CMK (cell line): Measurements from ENCODE around the gene HMCES.
A peak's percentile ranks its signal among the peaks of the same experiment; 100 is the strongest.
"Not testable (repeated sequence)": the region's sequence is repeated elsewhere in the genome, so short reads cannot be mapped to it uniquely, and the experiment has no call there.

Experiments
- DNase-seq: peaks from one replicate; pipeline ENCODE4 v3.0.0-alpha.2; 2010; ENCODE audit warnings: low read depth

Gene HMCES

GRCh38 chr3:129257609-129258008, 21.1 kb upstream of the HMCES start:
- DNase-seq: no peak

GRCh38 chr3:129259612-129260477, 18.8 kb upstream of the HMCES start:
- DNase-seq: no peak

- DNase-seq: no peak
Observed at GRCh38 chr3:129260606-129261005, 18.1 kb upstream of the HMCES start.

DNA sequence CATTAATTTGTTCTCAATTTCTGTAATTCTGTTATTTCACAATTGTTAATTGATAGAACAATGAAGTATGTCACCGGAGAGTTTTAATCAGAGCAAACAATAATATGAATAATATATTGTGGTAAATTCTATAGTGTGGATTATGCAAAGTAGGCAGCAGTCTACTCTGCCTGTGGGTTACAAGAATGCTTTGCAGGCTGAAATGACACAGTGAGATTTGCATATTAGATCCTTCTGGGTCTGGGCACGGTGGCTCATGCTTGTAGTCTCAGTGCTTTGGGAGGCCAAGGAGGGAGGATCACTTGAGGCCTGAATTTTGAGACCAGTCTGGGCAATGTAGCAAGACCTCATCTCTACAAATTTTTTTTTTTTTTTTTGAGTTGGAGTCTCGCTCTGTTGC, 16.8 kb upstream of the HMCES start:
- no peak for DNase-seq

DNA sequence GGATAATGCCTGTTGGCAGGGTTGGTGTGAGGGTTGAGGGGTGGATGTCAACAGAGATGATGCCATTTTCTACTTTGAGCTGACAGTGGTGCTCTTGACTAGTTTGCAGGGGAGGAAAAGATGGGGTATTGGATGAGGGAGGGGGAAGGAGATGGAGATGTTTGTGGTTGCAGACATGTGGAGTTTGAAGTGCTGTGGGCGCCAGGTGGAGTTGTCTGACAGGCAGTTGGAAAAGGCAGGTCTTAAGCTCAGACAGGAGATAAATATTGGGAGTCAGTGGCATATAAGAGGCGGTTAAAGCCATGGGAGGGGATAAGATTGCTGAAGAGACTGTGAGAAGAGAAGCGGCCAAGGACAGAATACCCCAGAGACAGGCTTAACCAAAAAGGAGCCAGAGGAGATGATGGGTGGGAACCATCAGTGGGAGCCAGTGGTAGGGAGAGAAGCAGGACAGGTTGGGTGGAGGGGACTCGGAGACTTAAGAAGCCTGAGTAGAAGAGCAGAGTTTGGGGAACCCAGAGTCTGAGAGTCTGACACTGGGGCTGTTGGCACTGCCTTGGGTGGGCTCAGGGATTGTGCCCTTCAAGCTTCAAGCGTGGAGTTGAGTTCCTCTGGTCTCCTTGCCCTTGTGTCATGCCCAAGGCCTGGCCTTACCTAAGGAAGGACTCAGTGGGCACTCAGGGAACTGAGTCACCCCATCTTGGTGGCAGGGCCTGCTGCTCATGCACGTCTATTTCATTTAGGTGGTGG, 15.3 kb upstream of the HMCES start:
- no peak for DNase-seq

DNA sequence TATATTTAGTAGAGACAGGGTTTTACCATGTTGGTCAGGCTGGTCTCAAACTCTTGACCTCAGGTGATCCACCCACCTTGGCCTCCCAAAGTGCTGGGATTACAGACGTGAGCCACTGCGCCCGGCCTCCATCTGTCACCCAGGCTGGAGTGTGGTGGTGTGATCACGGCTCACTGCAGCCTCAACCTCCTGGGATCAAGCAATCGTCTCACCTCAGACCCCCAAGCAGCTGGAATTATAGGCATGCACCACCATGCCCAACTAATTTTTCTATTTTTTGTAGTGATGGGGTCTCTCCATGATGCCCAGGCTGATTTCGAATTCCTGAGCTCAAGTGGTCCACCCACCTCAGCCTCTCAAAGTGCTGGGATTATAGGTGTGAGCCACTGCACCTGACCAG, 13.7 kb upstream of the HMCES start:
- not testable (repeated sequence) for DNase-seq

- no peak for DNase-seq
Observed at GRCh38 chr3:129266651-129267050, 12.0 kb upstream of the HMCES start.

GRCh38 chr3:129268396-129268795, 10.3 kb upstream of the HMCES start:
- DNase-seq: no peak

- DNase-seq: no peak
Observed at GRCh38 chr3:129271674-129272073, 7.0 kb upstream of the HMCES start.

- DNase-seq: no peak
Observed at GRCh38 chr3:129276385-129276784, 2.3 kb upstream of the HMCES start.

DNA sequence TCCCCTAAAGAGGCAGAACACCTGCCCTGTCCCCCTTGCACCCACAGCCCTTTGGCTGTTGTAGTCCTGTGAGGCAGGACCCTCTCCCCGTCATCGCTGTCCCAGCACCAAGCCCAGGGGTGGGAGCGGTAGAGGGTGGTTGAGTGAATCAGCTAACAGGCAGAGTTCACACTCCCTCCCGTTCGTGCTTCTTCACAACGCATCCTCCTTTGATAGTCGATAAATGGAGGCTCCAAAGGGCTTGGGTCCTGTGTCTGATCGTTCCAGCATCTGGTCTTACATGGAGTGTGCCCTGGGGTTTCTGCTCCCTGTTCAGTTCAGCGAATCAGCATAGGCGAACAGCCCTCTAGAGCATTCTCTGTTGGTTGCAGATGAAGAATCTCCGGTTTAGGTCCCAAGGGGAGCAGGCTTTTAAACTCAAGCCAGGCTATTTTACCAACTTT, 820 bp upstream of the HMCES start:
- no peak for DNase-seq

DNA sequence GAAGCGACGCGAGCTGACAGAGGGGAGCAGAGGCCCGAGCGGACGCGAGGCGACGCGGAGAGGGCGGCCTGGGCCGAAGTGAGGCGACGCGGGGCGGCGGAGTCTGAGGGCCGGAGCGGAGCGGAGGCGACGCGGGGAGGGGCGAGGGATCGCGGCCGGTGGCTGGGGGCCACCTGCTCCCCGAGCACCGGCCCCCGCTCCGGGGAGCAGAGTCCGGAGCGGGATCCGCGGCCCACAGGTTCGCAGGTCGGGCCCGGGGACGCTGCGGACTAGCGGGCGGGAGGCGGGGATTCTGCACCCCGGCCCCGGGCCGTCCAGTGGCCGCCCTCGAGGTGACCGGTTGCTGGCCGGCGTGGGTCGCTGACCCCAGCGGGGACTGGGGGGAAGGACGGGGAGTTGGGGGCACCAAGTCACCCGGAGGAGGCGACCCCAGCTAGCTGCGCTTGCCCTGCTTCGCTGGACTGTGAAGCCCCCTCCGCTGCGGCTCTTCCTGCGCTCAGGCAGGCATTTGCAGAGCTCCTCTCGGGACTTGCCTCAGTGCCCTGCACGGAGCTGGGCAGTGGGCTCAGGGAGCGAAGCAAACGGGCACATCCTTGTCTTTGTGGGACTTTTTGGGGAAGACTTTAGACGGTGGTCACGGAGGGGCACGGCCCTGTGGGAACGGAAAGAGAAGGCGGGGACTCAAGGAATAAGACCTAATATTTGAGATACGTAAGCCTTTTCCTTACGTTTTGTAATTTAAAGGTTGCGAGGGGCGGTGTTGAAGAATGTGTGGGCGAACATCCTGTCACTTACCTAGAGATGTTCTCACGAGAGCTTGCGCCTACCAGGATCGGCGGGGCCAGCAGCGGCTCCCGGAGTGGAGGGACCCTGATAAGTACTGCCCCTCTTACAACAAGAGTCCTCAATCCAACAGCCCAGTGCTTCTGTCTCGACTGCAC, 566 bp downstream of the HMCES start:
- DNase-seq: peak; percentile 30

GRCh38 chr3:129280183-129280582, 1.5 kb downstream of the HMCES start:
- DNase-seq: no peak

DNA sequence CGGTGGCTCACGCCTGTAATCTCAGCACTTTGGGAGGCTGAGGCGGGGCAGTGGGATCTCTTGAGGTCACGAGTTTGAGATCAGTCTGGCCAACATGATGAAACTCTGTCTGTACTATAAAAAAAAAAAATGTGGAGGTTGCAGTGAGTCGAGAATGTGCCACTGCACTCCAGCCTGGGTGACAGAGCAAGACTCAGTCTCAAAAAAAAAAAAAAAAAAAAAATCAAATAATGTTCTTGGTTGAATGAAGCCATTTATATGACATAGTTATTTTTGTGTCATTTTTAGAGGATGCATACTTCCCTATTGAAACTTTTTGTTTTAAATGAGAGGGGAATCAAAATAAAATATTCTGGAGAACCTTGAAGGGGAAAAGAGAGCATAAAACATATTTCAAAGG, 3.1 kb downstream of the HMCES start:
- no peak for DNase-seq

- DNase-seq: no peak
Observed at GRCh38 chr3:129282727-129283327, 4.2 kb downstream of the HMCES start.

- no peak for DNase-seq
Observed at GRCh38 chr3:129286081-129286480, 7.4 kb downstream of the HMCES start.

GRCh38 chr3:129288446-129288845, 9.8 kb downstream of the HMCES start:
- no peak for DNase-seq

DNA sequence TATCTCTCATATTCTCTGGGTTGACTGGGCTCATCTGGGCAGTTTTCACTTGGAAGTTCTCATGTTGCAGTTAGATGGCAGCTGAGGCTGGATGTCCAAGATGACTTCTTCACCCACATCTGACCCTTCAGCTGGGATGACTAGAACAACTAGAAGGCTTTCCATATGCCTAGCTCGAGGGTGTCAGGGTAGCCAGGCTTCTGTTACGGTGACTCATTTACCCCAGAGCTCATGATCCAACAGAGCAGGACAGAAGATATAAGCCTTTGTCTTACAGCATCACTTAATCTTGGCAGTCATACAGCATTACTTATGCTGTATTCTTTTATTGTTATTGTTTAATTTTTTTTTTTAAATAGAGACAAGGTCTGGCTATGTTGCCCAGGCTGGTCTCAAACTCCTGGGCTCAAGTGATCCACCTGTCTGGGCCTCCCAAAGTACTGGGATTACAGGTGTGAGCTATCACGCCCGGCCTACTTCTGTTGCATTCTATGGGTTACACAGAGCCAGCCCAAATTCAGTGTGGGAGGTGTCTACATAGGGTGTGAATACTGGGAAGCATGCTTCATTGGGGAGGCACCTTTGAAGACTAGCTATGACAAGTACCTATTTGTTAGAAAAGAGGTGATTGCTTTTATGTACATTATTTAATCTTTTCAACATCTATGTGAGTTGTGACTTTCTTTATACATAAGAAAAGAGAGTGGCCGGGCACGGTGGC, 10.7 kb downstream of the HMCES start:
- DNase-seq: no peak

DNA sequence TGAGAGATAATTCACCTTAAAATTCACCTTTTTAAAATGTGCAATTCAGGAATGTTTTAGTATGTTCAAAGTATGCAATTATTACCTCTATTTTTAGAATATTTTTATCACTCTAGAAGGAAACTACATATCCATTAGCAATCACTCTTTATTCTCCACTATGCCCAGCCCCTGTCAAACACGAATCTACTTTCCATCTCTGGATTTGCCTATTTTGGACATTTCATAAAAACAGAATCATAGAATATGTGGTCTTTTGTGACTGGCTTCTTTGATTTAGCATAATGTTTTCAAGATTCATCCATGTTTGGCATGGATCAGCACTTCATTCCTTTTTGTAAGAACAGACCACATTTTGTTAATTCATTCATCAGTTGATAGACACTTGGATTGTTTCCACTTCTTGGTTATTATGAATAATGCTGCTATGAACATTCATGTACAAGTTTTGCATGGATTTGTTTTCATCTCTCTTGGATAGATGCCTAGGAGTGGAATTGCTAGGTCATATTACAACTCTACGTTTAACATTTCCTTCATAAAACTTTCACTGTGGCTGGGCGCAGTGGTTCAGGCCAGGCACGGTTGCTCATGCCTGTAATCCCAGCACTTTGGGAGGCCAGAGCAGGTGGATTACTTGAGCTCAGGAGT, 12.7 kb downstream of the HMCES start:
- DNase-seq: no peak

GRCh38 chr3:129295286-129295685, 16.6 kb downstream of the HMCES start:
- no peak for DNase-seq
